HepG2 (cell line): ENCODE results near the gene PCIF1. TPM values are rescaled to one million over a fixed set of nuclear protein-coding genes. Genes with fewer than 3 reads are reported as not detected.

ENCODE experiments used
- CHD4 ChIP-seq: fragments of 200-600 bp; sonication (generic); IDR thresholded peaks from 2 replicates; pipeline ENCODE4 v1.7.0; 2017; ENCODE audit warnings: mild to moderate bottlenecking, low read length, borderline replicate concordance
- FOXO1 ChIP-seq: sonication (generic); formaldehyde crosslinking; IDR thresholded peaks from 2 replicates; pipeline ENCODE4 v1.4.0; 2020; ENCODE audit warnings: missing genetic modification reagents
- HNF1A ChIP-seq, 2 experiments: sonication (generic) in 1 of 2; formaldehyde crosslinking in 1 of 2; IDR thresholded peaks; 2 replicates each; pipeline versions ENCODE4 v1.4.0 to v1.6.1; 2016 to 2020; ENCODE audit warnings: borderline replicate concordance in 1 of 2, low read depth in 1 of 2, mild to moderate bottlenecking in 1 of 2, missing genetic modification reagents in 1 of 2
- HNF4G ChIP-seq, 2 experiments: sonication (generic) in 1 of 2; formaldehyde crosslinking in 1 of 2; IDR thresholded peaks; 2 replicates each; pipeline versions ENCODE4 v1.4.0 to v1.6.1; 2011 to 2020; ENCODE audit warnings: borderline replicate concordance in 2 of 2, low read depth in 2 of 2, mild to moderate bottlenecking in 2 of 2, low read length in 1 of 2, missing genetic modification reagents in 1 of 2, moderate library complexity in 1 of 2
- NR2F2 ChIP-seq: IDR thresholded peaks from 2 replicates; pipeline ENCODE4 v1.6.1; 2012; ENCODE audit warnings: low read depth, inconsistent platforms, borderline replicate concordance
- RBM39 ChIP-seq: fragments of 200-400 bp; formaldehyde crosslinking; IDR thresholded peaks from one replicate; pipeline ENCODE4 v1.6.1; 2018; ENCODE audit warnings: antibody characterized with exemption, mild to moderate bottlenecking, low read depth, low read length; ENCODE audit not compliant: poor library complexity, severe bottlenecking
- RORA ChIP-seq: sonication (generic); formaldehyde crosslinking; IDR thresholded peaks from 2 replicates; pipeline ENCODE4 v1.5.0; 2020; ENCODE audit warnings: mild to moderate bottlenecking, missing genetic modification reagents, moderate library complexity
- ZBTB38 ChIP-seq: sonication (generic); formaldehyde crosslinking; IDR thresholded peaks from 2 replicates; pipeline ENCODE4 v1.5.1; 2020; ENCODE audit warnings: mild to moderate bottlenecking, missing genetic modification reagents
- ZMYM3 ChIP-seq: sonication (generic); formaldehyde crosslinking; IDR thresholded peaks from 2 replicates; pipeline ENCODE4 v1.5.1; 2020; ENCODE audit warnings: mild to moderate bottlenecking, missing genetic modification reagents
- ZNF331 ChIP-seq: sonication (generic); formaldehyde crosslinking; IDR thresholded peaks from 2 replicates; pipeline ENCODE4 v1.4.0; 2020; ENCODE audit warnings: missing genetic modification reagents
- ZNF670 ChIP-seq: sonication (generic); formaldehyde crosslinking; IDR thresholded peaks from 2 replicates; pipeline ENCODE4 v1.8.0; 2022; ENCODE audit warnings: mild to moderate bottlenecking, missing genetic modification reagents, borderline replicate concordance
- ZNF841 ChIP-seq: sonication (generic); formaldehyde crosslinking; IDR thresholded peaks from 2 replicates; pipeline ENCODE4 v1.8.1; 2023; ENCODE audit warnings: missing genetic modification reagents, borderline replicate concordance
- polyA plus RNA-seq, 8 experiments: library from polyadenylated mRNA; depleted of rRNA in 3 of 8; stranded (reverse) in 7 of 8; unstranded in 1 of 8; fragments of >200 nt; fragmentation: Illumina TruSeq in 4 of 8; extraction: Trizol in 4 of 8; gene quantifications; 2 replicates each; pipeline versions ENCODE4 v1.2.1 to v1.2.3, GENCODE V29; 2011 to 2016; ENCODE audit warnings: low read depth in 4 of 8, missing spikeins in 1 of 8, mixed read lengths in 1 of 8; ENCODE audit not compliant: insufficient read depth in 1 of 8
- total RNA-seq, 5 experiments: library from RNA; depleted of rRNA; stranded (reverse); fragments of >200 nt; fragmentation: Illumina TruSeq; extraction: Trizol; gene quantifications; 2 replicates each; pipeline ENCODE4 v1.2.3, GENCODE V29; 2016; ENCODE audit warnings: low read depth in 1 of 5
- TF ChIP-seq, protein P1 (sequence below): sonication (generic); formaldehyde crosslinking; IDR thresholded peaks from 2 replicates; pipeline ENCODE4 v1.4.0; 2020; ENCODE audit warnings: missing genetic modification reagents
- TF ChIP-seq, protein P2 (sequence below): fragments of 450-650 bp; IDR thresholded peaks from 2 replicates; pipeline ENCODE4 v1.6.1; 2016

The PCIF1 gene
- total and polyA plus RNA-seq, 2 of the 13 experiments (the other 11 are each of a cell fraction or from before 2014, with no cell fraction given) = 20.9 to 24.4 TPM

- TF ChIP-seq HNF4G (IDR thresholded peaks at IDR 0.05; ENCODE audit: borderline replicate concordance, low read depth, low read length) (no peak), HNF4G (CRISPR knock-in tag; IDR thresholded peaks at IDR 0.05; ENCODE audit: borderline replicate concordance, low read depth) (no peak), HNF1A (IDR thresholded peaks at IDR 0.05; ENCODE audit: low read depth) (no peak), HNF1A (CRISPR knock-in tag; IDR thresholded peaks at IDR 0.05; ENCODE audit: borderline replicate concordance) (no peak), CHD4 (no peak), RBM39 (peak; percentile 20), FOXO1 (CRISPR knock-in tag) (peak; percentile 21; the same call in 1 of the 2 replicates), RORA (no peak), ZMYM3 (CRISPR knock-in tag) (0 out of 2 replicates have a peak, but pooled peaks have one; percentile 11), ZNF841 (no peak), ZNF670 (CRISPR knock-in tag) (no peak), NR2F2 (no peak), ZNF331 (no peak; the same call in 1 of the 2 replicates), ZBTB38 (CRISPR knock-in tag) (no peak)
- TF ChIP-seq, protein P1, sequence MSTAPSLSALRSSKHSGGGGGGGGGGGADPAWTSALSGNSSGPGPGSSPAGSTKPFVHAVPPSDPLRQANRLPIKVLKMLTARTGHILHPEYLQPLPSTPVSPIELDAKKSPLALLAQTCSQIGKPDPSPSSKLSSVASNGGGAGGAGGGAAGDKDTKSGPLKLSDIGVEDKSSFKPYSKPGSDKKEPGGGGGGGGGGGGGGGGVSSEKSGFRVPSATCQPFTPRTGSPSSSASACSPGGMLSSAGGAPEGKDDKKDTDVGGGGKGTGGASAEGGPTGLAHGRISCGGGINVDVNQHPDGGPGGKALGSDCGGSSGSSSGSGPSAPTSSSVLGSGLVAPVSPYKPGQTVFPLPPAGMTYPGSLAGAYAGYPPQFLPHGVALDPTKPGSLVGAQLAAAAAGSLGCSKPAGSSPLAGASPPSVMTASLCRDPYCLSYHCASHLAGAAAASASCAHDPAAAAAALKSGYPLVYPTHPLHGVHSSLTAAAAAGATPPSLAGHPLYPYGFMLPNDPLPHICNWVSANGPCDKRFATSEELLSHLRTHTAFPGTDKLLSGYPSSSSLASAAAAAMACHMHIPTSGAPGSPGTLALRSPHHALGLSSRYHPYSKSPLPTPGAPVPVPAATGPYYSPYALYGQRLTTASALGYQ (CRISPR knock-in tag) = no peak
- TF ChIP-seq, protein P2, sequence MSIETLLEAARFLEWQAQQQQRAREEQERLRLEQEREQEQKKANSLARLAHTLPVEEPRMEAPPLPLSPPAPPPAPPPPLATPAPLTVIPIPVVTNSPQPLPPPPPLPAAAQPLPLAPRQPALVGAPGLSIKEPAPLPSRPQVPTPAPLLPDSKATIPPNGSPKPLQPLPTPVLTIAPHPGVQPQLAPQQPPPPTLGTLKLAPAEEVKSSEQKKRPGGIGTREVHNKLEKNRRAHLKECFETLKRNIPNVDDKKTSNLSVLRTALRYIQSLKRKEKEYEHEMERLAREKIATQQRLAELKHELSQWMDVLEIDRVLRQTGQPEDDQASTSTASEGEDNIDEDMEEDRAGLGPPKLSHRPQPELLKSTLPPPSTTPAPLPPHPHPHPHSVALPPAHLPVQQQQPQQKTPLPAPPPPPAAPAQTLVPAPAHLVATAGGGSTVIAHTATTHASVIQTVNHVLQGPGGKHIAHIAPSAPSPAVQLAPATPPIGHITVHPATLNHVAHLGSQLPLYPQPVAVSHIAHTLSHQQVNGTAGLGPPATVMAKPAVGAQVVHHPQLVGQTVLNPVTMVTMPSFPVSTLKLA = no peak
Observed at GRCh38 chr20:45969712-45970634, 35.5 kb downstream of the PCIF1 start (continued).
